ENCODE data around the gene TRAF7.
A peak's percentile ranks its signal among the peaks of the same experiment; 100 is the strongest.

Gene TRAF7

GRCh38 chr16:2181952-2182351, 26.4 kb downstream of the TRAF7 start:
- no peak for DNase-seq (ENCODE audit: low read depth in 2 of 2)

GRCh38 chr16:2183671-2184070, 28.1 kb downstream of the TRAF7 start:
- DNase-seq (ENCODE audit: low read depth in 2 of 2) = no peak

- no peak for DNase-seq (ENCODE audit: low read depth in 2 of 2)
Observed at GRCh38 chr16:2184346-2184745, 28.8 kb downstream of the TRAF7 start.

GRCh38 chr16:2184962-2185361, 29.4 kb downstream of the TRAF7 start:
- no peak for DNase-seq (ENCODE audit: low read depth in 2 of 2)

GRCh38 chr16:2186064-2186463, 30.5 kb downstream of the TRAF7 start:
- DNase-seq (ENCODE audit: low read depth in 2 of 2) = no peak

GRCh38 chr16:2186505-2186904, 30.9 kb downstream of the TRAF7 start:
- DNase-seq (ENCODE audit: low read depth in 2 of 2) = no peak

GRCh38 chr16:2187212-2187611, 31.6 kb downstream of the TRAF7 start:
- no peak for DNase-seq (ENCODE audit: low read depth in 2 of 2)

- DNase-seq (ENCODE audit: low read depth in 2 of 2) = no peak
Observed at GRCh38 chr16:2188395-2188794, 32.8 kb downstream of the TRAF7 start.

- DNase-seq (ENCODE audit: low read depth in 2 of 2) = no peak
Observed at GRCh38 chr16:2189252-2189893, 33.8 kb downstream of the TRAF7 start.

GRCh38 chr16:2190002-2190658, 34.5 kb downstream of the TRAF7 start:
- no peak for DNase-seq (ENCODE audit: low read depth in 2 of 2)

GRCh38 chr16:2190659-2191445, 35.3 kb downstream of the TRAF7 start:
- no peak for DNase-seq (ENCODE audit: low read depth in 2 of 2)

GRCh38 chr16:2191446-2191706, 35.8 kb downstream of the TRAF7 start:
- DNase-seq (ENCODE audit: low read depth in 2 of 2) = no peak

- no peak for DNase-seq (ENCODE audit: low read depth in 2 of 2)
Observed at GRCh38 chr16:2194166-2194834, 38.7 kb downstream of the TRAF7 start.

- DNase-seq (ENCODE audit: low read depth in 2 of 2) = peak in 1 of 2 donors; percentile 21
Observed at GRCh38 chr16:2194852-2195321, 39.3 kb downstream of the TRAF7 start.

- DNase-seq (ENCODE audit: low read depth in 2 of 2) = no peak
Observed at GRCh38 chr16:2195322-2196161, 40.0 kb downstream of the TRAF7 start.

GRCh38 chr16:2196162-2196980, 40.8 kb downstream of the TRAF7 start, which contains the start of gene CASKIN1:
Gene CASKIN1, minus strand, starts transcription at chr16:2196605. Its CDS starts 173 bp downstream, at chr16:2196432.
- no peak for DNase-seq (ENCODE audit: low read depth in 2 of 2)

GRCh38 chr16:2196981-2197511, 41.5 kb downstream of the TRAF7 start:
- DNase-seq (ENCODE audit: low read depth in 2 of 2) = no peak

- DNase-seq (ENCODE audit: low read depth in 2 of 2) = no peak
Observed at GRCh38 chr16:2197765-2198164, 42.2 kb downstream of the TRAF7 start.

- DNase-seq (ENCODE audit: low read depth in 2 of 2) = no peak
Observed at GRCh38 chr16:2198283-2198682, 42.7 kb downstream of the TRAF7 start.

GRCh38 chr16:2199095-2199494, 43.5 kb downstream of the TRAF7 start:
- no peak for DNase-seq (ENCODE audit: low read depth in 2 of 2)

All from activated CD8-positive, alpha-beta memory T cell treated with anti-CD3 and anti-CD28 coated beads for 4 hours (primary cell).